GM18499 (cell line): Measurements from ENCODE around the gene RPS10.
"Not testable (repeated sequence)": the region's sequence is repeated elsewhere in the genome, so short reads cannot be mapped to it uniquely, and the experiment has no call there.

Experiments used
- ATAC-seq: cut with Tn5 transposase; IDR thresholded peaks from one replicate; pipeline ENCODE4 v1.9.1; 2021; ENCODE audit warnings: moderate number of reproducible peaks; ENCODE audit not compliant: insufficient read depth, unreplicated experiment

The RPS10 gene

GRCh38 chr6:34451192-34451591, 25.3 kb upstream of the RPS10 start:
- ATAC-seq: no peak

GRCh38 chr6:34447910-34448309, 22.0 kb upstream of the RPS10 start:
- ATAC-seq: no peak

GRCh38 chr6:34447386-34447785, 21.5 kb upstream of the RPS10 start:
- no peak for ATAC-seq

GRCh38 chr6:34445313-34445860, 19.5 kb upstream of the RPS10 start:
- ATAC-seq: no peak

- no peak for ATAC-seq
Observed at GRCh38 chr6:34441526-34441925, 15.7 kb upstream of the RPS10 start.

GRCh38 chr6:34439442-34439841, 13.6 kb upstream of the RPS10 start:
- no peak for ATAC-seq

GRCh38 chr6:34438705-34439104, 12.8 kb upstream of the RPS10 start:
- no peak for ATAC-seq

- no peak for ATAC-seq
Observed at GRCh38 chr6:34437644-34437970, 11.7 kb upstream of the RPS10 start.

GRCh38 chr6:34436803-34437643, 11.2 kb upstream of the RPS10 start:
- ATAC-seq: no peak

- ATAC-seq: no peak
Observed at GRCh38 chr6:34435916-34436315, 10.0 kb upstream of the RPS10 start.

GRCh38 chr6:34425132-34425497, 754 bp downstream of the RPS10 start:
- no peak for ATAC-seq

GRCh38 chr6:34424200-34425131, 1.4 kb downstream of the RPS10 start:
- no peak for ATAC-seq

- no peak for ATAC-seq
Observed at GRCh38 chr6:34423254-34423653, 2.6 kb downstream of the RPS10 start.

- ATAC-seq: no peak
Observed at GRCh38 chr6:34418367-34418766, 7.5 kb downstream of the RPS10 start.

- no peak for ATAC-seq
Observed at GRCh38 chr6:34416877-34417371, 8.9 kb downstream of the RPS10 start.

GRCh38 chr6:34414999-34415858, 10.6 kb downstream of the RPS10 start:
- no peak for ATAC-seq

- no peak for ATAC-seq
Observed at GRCh38 chr6:34412643-34413214, 13.1 kb downstream of the RPS10 start.

GRCh38 chr6:34412016-34412415, 13.9 kb downstream of the RPS10 start:
- ATAC-seq: no peak

GRCh38 chr6:34407915-34408314, 18.0 kb downstream of the RPS10 start:
- not testable (repeated sequence) for ATAC-seq

GRCh38 chr6:34396518-34396917, 29.4 kb downstream of the RPS10 start:
- ATAC-seq: no peak
